Sigmoid colon (tissue), 4 donors: ENCODE data around the gene FMNL2.

Source experiments
- EP300 ChIP-seq, 4 donors: sonication (generic); formaldehyde crosslinking; IDR thresholded peaks; one replicate each; pipeline ENCODE4 v1.6.1; 2017; ENCODE audit warnings: antibody characterized with exemption in 4 of 4
- POLR2A ChIP-seq, 2 donors: fragments of 450-650 bp; IDR thresholded peaks; one replicate each; pipeline ENCODE4 v1.6.1; 2016; ENCODE audit warnings: antibody characterized with exemption in 2 of 2, mild to moderate bottlenecking in 2 of 2, moderate library complexity in 2 of 2
- POLR2AphosphoS5 ChIP-seq, 4 donors: sonication (generic); formaldehyde crosslinking; IDR thresholded peaks; one replicate each; pipeline ENCODE4 v1.6.1; 2017; ENCODE audit warnings: antibody characterized with exemption in 4 of 4
- TF ChIP-seq, protein P1 (sequence below), 4 experiments: fragments of 450-650 bp in 3 of 4; fragments of 200-600 bp in 1 of 4; IDR thresholded peaks; one replicate each; pipeline ENCODE4 v1.5.1; 2016 to 2019; ENCODE audit warnings: antibody characterized with exemption in 4 of 4, mild to moderate bottlenecking in 3 of 4, moderate library complexity in 2 of 4

GRCh38 chr2:152405206-152406118, 70.5 kb downstream of the FMNL2 start:
- TF ChIP-seq, protein P1, sequence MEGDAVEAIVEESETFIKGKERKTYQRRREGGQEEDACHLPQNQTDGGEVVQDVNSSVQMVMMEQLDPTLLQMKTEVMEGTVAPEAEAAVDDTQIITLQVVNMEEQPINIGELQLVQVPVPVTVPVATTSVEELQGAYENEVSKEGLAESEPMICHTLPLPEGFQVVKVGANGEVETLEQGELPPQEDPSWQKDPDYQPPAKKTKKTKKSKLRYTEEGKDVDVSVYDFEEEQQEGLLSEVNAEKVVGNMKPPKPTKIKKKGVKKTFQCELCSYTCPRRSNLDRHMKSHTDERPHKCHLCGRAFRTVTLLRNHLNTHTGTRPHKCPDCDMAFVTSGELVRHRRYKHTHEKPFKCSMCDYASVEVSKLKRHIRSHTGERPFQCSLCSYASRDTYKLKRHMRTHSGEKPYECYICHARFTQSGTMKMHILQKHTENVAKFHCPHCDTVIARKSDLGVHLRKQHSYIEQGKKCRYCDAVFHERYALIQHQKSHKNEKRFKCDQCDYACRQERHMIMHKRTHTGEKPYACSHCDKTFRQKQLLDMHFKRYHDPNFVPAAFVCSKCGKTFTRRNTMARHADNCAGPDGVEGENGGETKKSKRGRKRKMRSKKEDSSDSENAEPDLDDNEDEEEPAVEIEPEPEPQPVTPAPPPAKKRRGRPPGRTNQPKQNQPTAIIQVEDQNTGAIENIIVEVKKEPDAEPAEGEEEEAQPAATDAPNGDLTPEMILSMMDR (IDR thresholded peaks at IDR 0.05), result no peak
- peak in 1 of 4 donors; percentile 25 for TF ChIP-seq POLR2AphosphoS5 (IDR thresholded peaks at IDR 0.05)
- TF ChIP-seq POLR2A (IDR thresholded peaks at IDR 0.05), result no peak
- no peak for TF ChIP-seq EP300 (IDR thresholded peaks at IDR 0.05)
